GM19099 (cell line): ENCODE data around the gene SLC26A8.

ENCODE experiments used
- POLR2A ChIP-seq: IDR thresholded peaks from 3 replicates; pipeline ENCODE4 v1.6.1; 2011; ENCODE audit warnings: low read depth; ENCODE audit not compliant: insufficient read length; ENCODE audit errors: extremely low read depth

SLC26A8 gene

GRCh38 chr6:36023996-36024795 lies at the start of gene SLC26A8:
TSS of gene SLC26A8 (minus strand) at chr6:36024641. CDS start at chr6:36019707, 4,934 bp downstream.
- no peak for TF ChIP-seq POLR2A

- no peak for TF ChIP-seq POLR2A
Measured at GRCh38 chr6:36073587-36073986, 49.1 kb upstream of the SLC26A8 start.

- no peak for TF ChIP-seq POLR2A
Measured at GRCh38 chr6:36072681-36073080, 48.2 kb upstream of the SLC26A8 start.

- no peak for TF ChIP-seq POLR2A
Measured at GRCh38 chr6:36071714-36072113, 47.3 kb upstream of the SLC26A8 start.

- TF ChIP-seq POLR2A, result no peak
Measured at GRCh38 chr6:36071281-36071680, 46.8 kb upstream of the SLC26A8 start.

- TF ChIP-seq POLR2A, result no peak
Measured at GRCh38 chr6:36070252-36070651, 45.8 kb upstream of the SLC26A8 start.

GRCh38 chr6:36069573-36069972 lies 45.1 kb upstream of the SLC26A8 start:
- TF ChIP-seq POLR2A, result no peak

- no peak for TF ChIP-seq POLR2A
Measured at GRCh38 chr6:36068586-36068985, 44.1 kb upstream of the SLC26A8 start.

GRCh38 chr6:36068012-36068392 lies 43.6 kb upstream of the SLC26A8 start:
- no peak for TF ChIP-seq POLR2A

- TF ChIP-seq POLR2A, result no peak
Measured at GRCh38 chr6:36067374-36068011, 43.1 kb upstream of the SLC26A8 start.

GRCh38 chr6:36066817-36067216 lies 42.4 kb upstream of the SLC26A8 start:
- TF ChIP-seq POLR2A, result no peak

- no peak for TF ChIP-seq POLR2A
Measured at GRCh38 chr6:36065916-36066315, 41.5 kb upstream of the SLC26A8 start.

GRCh38 chr6:36064770-36065396 lies 40.4 kb upstream of the SLC26A8 start:
- no peak for TF ChIP-seq POLR2A

GRCh38 chr6:36063318-36064060 lies 39.0 kb upstream of the SLC26A8 start:
- TF ChIP-seq POLR2A, result no peak

GRCh38 chr6:36062247-36062646 lies 37.8 kb upstream of the SLC26A8 start:
- TF ChIP-seq POLR2A, result no peak
